Measurements from ENCODE around the gene LIME1.
A peak's percentile ranks its signal among the peaks of the same experiment; 100 is the strongest.
"Not testable (repeated sequence)": the region's sequence is repeated elsewhere in the genome, so short reads cannot be mapped to it uniquely, and the experiment has no call there.

Gene LIME1

DNA sequence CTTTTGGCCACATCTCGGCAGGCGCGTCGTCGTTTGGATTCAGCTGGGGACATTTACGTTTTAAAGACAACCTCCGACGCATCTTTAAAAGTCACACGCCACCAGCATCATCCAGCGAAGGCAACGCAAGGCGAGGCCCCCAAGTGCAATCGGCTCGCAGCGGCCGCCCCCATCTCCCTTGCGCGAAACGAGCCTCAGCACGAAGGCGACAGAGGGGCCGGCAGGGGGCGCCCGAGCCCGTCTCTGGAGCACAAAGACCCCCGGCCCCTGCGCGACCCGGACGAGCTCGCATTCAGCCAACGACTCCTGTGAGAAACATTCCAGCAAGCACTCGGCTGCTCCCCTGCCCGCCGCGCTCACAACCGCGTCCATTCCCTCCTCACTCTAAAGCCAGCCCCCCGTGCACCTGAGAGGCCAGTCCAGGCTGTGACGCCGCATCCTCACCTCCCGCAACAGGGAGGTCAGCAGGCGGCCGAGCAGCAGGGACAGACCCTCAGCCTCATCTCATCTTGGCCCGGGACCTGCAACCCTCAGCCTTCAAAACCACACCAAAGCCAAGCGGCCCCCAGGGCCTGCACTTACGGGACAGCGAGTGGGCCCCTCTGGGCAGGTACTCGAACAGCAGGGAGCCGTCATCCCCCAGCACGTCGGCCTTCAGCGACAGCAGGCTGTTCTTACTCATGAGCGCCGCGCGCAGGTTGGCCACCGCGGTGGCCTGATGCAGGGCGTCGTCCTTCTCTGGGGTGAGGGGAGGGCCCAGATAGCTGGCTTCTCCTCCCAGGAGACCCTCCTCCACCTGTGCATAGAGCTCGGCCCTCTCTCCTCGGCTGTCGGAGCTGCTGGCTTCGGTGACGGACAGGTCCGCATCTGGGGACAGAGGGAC is 38.9 kb downstream of the LIME1 start:
- peak; percentile 11 for DNase-seq

DNA sequence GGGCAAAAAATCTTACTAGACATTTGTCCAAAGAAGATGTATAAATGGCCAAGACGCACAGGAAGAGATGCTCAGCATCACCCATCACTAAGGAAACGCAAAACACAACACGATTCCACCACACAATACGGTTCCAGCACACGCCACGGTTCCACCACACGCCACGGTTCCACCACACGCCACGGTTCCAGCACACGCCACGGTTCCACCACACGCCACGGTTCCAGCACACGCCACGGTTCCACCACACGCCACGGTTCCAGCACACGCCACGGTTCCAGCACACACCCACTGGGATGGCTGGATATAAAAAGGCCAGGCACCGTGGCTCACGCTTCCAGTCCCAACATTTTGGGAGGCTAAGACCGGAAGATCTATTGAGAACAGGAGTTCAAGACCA is 40.4 kb downstream of the LIME1 start:
- DNase-seq: not testable (repeated sequence)

DNA sequence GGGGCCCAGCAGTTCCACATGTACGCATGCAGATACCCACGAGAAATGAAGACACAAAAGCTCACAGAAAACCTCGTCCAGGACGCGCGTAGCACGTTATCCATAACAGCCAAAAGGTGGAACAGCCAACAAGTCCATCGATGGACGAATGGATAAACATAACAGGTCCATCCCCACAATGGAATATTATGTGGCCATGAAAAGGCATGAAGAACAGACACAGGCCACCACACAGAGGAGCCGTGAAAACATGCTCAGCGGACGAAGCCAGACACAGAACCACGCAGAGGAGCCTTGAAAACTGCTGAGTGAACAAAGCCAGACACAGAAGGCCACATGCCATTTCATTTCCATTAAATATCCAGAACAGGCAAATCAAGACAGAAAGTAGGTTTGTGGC is 41.1 kb downstream of the LIME1 start:
- DNase-seq: no peak

DNA sequence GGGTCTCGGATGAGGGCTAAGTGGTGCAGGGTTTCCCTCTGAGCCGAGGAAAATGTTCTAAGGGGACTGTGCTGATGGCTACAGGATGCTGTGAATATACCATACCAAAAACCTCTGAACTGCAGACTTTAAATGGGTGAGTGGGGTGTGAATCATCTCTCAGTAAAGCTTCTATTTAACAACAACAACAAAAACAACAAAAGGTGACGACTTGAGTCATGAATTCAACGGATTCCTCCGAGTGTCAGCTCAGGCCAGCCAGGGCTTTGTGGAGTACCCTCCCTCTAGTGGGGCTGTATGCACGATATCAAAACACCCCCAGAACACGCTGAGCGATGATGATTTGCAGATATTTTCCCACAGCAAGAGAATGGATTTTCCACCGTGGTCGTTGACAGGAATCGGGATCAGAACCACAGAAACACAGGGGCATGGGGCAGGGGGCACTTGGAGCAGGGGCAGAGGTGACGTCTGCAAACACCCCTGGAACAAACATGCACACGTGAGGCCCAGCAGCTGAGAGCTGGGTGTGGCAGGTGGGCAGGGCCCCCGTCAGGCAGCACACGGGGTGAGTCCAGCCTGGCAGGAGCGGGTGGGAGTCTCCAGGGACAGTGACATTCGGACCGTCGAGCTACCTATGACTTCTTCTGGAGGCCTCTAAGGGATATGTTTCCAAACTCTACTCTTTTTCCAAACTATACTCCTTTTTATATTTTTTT is 41.7 kb downstream of the LIME1 start:
- DNase-seq: no peak

DNA sequence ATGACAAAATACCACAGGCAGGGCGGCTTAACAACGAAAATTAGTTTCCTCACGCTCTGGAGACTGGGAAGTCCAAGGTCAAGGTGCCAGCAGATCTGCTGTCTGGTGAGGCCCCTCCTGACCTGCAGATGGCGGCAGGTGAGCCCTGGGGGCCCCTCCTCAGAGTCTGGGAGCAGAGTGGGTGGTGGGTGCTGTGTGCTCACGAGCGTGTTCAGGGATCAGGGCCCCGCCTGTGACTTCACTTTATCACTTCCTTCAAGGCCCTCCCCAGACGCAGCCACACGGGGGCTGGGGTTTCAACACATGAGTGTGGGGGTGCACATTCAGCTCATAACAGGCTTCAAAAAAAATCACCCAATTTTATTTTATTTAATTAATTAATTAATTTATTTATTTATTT is 42.4 kb downstream of the LIME1 start:
- DNase-seq: no peak

DNA sequence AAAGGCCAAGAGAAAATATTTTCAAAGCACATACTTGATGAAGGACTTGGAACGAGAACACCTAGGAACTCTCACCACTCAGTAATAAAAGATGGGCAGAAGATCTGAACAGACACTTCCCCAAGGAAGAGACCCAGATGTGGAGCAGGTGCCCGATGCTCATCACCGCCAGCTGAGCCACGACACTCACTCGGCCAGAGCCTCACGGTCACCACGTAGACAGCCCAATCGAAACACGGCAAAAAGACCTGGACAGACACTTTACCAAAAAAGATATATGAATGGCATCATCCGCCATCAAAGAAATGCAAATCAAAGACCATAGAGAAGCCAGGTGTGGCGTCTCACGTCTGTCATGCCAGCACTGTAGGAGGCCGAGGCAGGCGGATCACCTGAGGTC is 44.7 kb downstream of the LIME1 start:
- no peak for DNase-seq

DNA sequence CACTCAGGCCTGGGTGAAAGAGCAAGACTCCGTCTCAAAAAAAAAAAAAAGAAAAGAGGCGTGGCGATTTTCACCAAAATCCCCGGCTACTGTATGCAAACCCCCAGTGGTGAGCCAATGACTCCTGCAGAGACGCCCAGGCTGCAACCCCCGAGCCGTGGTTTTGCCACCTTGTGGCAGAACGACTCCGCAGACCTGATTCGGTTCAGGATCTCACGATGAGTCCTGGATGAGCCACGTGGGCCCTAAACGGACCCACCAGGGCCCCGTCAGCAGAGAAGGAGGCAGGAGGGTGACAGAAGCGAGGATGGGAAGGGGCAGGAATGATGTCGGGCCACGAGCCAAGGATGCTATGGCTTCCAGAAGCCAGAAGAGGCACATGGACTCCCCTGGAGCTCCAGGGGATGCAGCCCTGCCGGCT is 45.6 kb downstream of the LIME1 start:
- DNase-seq: peak; percentile 5

DNA sequence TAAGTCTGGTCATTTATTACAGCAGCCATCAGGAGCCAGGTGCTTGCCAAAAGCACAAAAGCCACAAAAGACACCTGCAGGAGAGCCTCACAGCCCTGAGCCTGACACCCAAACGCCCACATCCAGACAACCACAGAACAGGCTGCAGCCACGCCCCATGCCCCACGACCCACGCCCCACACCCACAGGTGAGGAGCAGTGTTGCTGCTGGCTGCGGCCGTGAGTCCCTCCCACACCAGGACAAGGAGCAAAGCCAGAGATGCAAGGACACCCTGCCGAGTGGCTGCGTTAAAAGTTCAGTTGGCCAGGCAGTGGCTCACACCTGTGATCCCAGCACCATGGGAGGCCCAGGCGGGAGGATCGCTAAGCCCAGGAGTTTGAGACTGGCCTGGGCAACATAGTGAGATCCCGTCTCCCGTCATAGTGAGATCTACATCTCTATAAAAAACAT is 46.1 kb downstream of the LIME1 start:
- peak; percentile 12 for DNase-seq

DNA sequence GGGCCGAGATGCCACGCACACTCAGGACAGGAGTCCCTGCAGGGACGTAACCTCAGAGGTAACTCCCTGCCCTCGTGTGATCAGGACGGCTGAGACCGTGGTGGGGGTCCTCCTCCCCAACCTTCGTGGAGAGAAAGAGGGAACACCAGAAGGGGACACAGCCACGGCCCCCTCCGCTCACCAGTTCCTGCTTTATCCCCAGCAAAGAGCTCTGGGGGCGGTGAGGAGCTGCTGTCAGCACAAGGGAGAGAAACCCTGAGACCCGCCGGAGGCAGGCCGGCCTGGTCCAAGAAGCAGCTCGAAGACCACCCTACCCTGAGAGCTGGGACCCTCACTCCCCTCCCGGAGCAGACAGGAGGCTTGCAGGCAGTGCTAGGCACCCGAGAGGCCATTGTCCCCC is 47.5 kb downstream of the LIME1 start:
- no peak for DNase-seq

DNA sequence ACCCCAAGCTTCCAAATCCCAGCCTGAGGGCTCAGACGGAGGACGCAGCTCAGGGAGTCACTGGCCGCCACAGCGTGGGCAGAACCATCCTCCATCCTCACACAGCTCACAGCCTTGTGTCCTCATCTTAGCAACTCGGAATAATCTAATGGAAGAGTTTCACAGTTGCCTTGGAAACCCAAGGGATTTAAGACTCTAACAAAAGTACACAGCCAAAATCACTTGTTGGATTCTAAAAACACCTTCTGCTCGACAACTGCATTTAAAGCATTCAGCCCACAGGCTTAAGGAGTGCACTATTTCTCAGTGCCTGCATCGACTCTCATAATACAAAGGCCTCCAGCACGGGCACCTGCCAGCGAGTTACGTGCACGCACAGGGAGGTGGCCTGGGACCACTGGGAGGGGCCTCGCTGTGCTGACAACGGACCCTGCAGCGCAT is 49.2 kb downstream of the LIME1 start:
- no peak for DNase-seq

DNA sequence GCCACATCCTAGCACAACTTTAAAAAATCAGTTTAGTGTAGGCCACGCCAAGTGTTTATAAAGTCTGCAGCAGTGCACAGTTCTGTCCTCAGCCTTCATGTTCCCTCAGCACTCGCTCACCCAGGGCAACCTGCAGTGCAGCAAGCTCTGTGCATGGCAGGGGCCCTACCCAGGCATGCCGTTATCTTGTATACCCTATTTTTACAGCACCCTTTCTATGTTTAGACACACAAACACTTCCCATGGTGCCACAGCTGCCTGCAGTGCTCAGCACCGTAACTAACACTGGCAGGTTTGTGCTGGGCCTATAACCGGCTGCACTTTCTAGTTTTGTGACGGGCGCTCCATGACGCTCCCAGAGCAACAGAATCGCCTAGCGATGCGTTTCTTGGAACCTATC is 50.8 kb downstream of the LIME1 start:
- DNase-seq: no peak

DNA sequence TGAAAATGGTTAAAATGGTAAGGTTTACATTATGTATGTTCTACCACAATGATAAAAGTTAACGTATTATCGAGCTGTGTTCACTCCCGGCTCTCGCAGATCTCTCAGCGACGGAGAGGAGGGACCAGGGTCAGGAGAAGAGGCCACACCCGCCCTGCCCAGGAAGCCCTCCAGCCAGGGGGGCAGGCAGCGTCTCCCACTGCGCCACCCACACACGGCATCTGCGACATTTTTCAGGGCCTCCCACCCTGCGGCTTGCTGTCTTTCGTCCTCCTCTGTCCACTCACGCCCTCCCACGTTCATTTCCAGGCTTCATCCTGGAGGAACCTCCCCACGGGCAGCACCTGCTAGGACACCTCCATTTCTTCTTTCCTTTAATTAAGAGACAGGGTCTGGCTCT is 51.3 kb downstream of the LIME1 start:
- no peak for DNase-seq

Measured in activated T-cell treated with anti-CD3 and anti-CD28 coated beads for 4 hours (primary cell).